OCI-LY7 (cell line): ENCODE measurements around the gene ROR2. TPM values are rescaled to one million over a fixed set of nuclear protein-coding genes. Genes with fewer than 3 reads are reported as not detected.

Experiments
- BruUV-seq: library from RNA; stranded (reverse); fragments of 400-500 nt; replicated peaks from 2 replicates; lab custom pipeline; 2021; lab: Mats Ljungman, UMichigan
- CTCF ChIA-PET: fragments of 300-600 bp; sonication (Branson Sonifier 250); formaldehyde crosslinking; loops from one replicate; lab custom pipeline; 2022; ENCODE audit warnings: antibody characterized with exemption; ENCODE audit not compliant: unreplicated experiment; lab: Charles Lee
- POLR2A ChIA-PET: fragments of 300-600 bp; sonication (Branson Sonifier 250); formaldehyde crosslinking; loops from one replicate; lab custom pipeline; 2022; ENCODE audit warnings: antibody characterized with exemption; lab: Charles Lee
- DNase-seq: peaks from one replicate; pipeline ENCODE4 v3.0.0-alpha.2; 2015; ENCODE audit warnings: low spot score
- H2AFZ ChIP-seq: fragments of 200-600 bp; sonication (generic), shearing (Covaris generic); 2 replicates; pipeline ENCODE4 v1.6.1; 2014; ENCODE audit warnings: mild to moderate bottlenecking, antibody characterized with exemption, low read length, moderate library complexity
- H3K27ac ChIP-seq: fragments of 200-600 bp; sonication (generic); 2 replicates; pipeline ENCODE4 v1.5.1; 2014; ENCODE audit warnings: mixed run types, low read depth, mild to moderate bottlenecking, moderate library complexity, low read length, inconsistent platforms; ENCODE audit not compliant: poor library complexity, severe bottlenecking
- H3K36me3 ChIP-seq: fragments of 200-600 bp; sonication (generic); 2 replicates; pipeline ENCODE4 v1.6.1; 2014; ENCODE audit warnings: mild to moderate bottlenecking, antibody characterized with exemption, low read length, moderate library complexity, mixed read lengths; ENCODE audit not compliant: insufficient read depth
- H3K4me1 ChIP-seq: fragments of 200-600 bp; sonication (generic); 2 replicates; pipeline ENCODE4 v1.5.1; 2014; ENCODE audit warnings: mild to moderate bottlenecking, low read length; ENCODE audit not compliant: insufficient read depth, poor library complexity, severe bottlenecking
- H3K4me2 ChIP-seq: fragments of 200-600 bp; sonication (generic); 2 replicates; pipeline ENCODE4 v1.6.1; 2014; ENCODE audit warnings: mild to moderate bottlenecking, low read length
- H3K4me3 ChIP-seq: fragments of 200-600 bp; sonication (generic); 2 replicates; pipeline ENCODE4 v1.5.1; 2014; ENCODE audit warnings: mild to moderate bottlenecking, low read depth, low read length; ENCODE audit not compliant: poor library complexity, severe bottlenecking
- H3K79me2 ChIP-seq: fragments of 200-600 bp; sonication (generic); 2 replicates; pipeline ENCODE4 v1.6.1; 2016; ENCODE audit warnings: low read depth, mild to moderate bottlenecking, low read length, moderate library complexity, mixed read lengths; ENCODE audit not compliant: insufficient read depth
- H3K9me2 ChIP-seq: fragments of 200-600 bp; sonication (generic); 2 replicates; pipeline ENCODE4 v1.6.1; 2016; ENCODE audit warnings: mild to moderate bottlenecking, low read length, mixed read lengths; ENCODE audit not compliant: insufficient read depth
- H3K9me3 ChIP-seq: fragments of 200-600 bp; sonication (generic); 2 replicates; pipeline ENCODE4 v1.6.1; 2014; ENCODE audit warnings: mild to moderate bottlenecking, mixed run types, low read length, mixed read lengths
- H4K20me1 ChIP-seq: fragments of 200-600 bp; sonication (generic); 2 replicates; pipeline ENCODE4 v1.6.1; 2014; ENCODE audit warnings: mild to moderate bottlenecking, antibody characterized with exemption, low read length, moderate library complexity, mixed read lengths; ENCODE audit not compliant: insufficient read depth
- CTCF ChIP-seq: fragments of 200-600 bp; sonication (generic); conservative IDR thresholded peaks from 2 replicates; pipeline ENCODE4 v1.5.1; 2014; ENCODE audit warnings: mild to moderate bottlenecking, antibody characterized with exemption, low read length, moderate library complexity, mixed read lengths
- EZH2phosphoT487 ChIP-seq: fragments of 200-600 bp; sonication (generic); IDR thresholded peaks from 2 replicates; pipeline ENCODE4 v1.6.1; 2018; ENCODE audit warnings: low read depth, borderline replicate concordance, mild to moderate bottlenecking, mixed run types, antibody characterized with exemption, low read length, moderate library complexity, mixed read lengths
- intact Hi-C: fragments of 100-400 bp; cut with micrococcal nuclease; formaldehyde crosslinking; loops from one replicate; pipeline ENCODE4 v1.10.0; 2022; ENCODE audit not compliant: unreplicated experiment
- total RNA-seq, 2 experiments: library from RNA; depleted of rRNA in 1 of 2; stranded (reverse); fragments of >200 nt in 1 of 2; shearing (Covaris generic) in 1 of 2; gene quantifications; 2 replicates each; pipeline ENCODE4 v1.2.3, GENCODE V29; 2014 to 2022

ROR2 gene
- total RNA-seq, 2 experiments from 2014 or later, result 0.10 to 0.19 TPM

GRCh38 chr9:91781116-91781515, 168.9 kb downstream of the ROR2 start:
- Histone ChIP-seq H3K9me3 (no peaks in the 10 kb centered on the region), H3K36me3 (no peaks in the 10 kb centered on the region), H3K79me2 (no peaks in the 10 kb centered on the region), H2AFZ (no peak overlapping the region), H3K4me3 (no peak overlapping the region), H3K9me2 (no peaks in the 10 kb centered on the region), H4K20me1 (no peaks in the 10 kb centered on the region), H3K4me2 (no peak overlapping the region), H3K27ac (no peak overlapping the region), H3K4me1 (no peaks in the 10 kb centered on the region)
- POLR2A ChIA-PET, result no interaction called here
- DNase-seq, result no peak
- intact Hi-C loops, result no loop called here
- no peak for TF ChIP-seq EZH2phosphoT487
- CTCF ChIA-PET, result no interaction called here
- no TSS peak for BruUV-seq

GRCh38 chr9:91778031-91778430, 172.0 kb downstream of the ROR2 start:
- Histone ChIP-seq H3K27ac (no peak overlapping the region), H4K20me1 (no peaks in the 10 kb centered on the region), H3K36me3 (no peaks in the 10 kb centered on the region), H3K4me3 (no peak overlapping the region), H3K79me2 (no peaks in the 10 kb centered on the region), H3K9me3 (no peaks in the 10 kb centered on the region), H2AFZ (no peak overlapping the region), H3K4me2 (no peak overlapping the region), H3K9me2 (no peaks in the 10 kb centered on the region), H3K4me1 (no peaks in the 10 kb centered on the region)
- TF ChIP-seq CTCF (no peak), EZH2phosphoT487 (no peak)
- POLR2A ChIA-PET, result no interaction called here
- BruUV-seq, result no TSS peak
- DNase-seq, result no peak
- intact Hi-C loops, result loop anchor here (10.0 kb wide), 3 partner anchors 107 to 257 kb away; partner anchors contain the start of gene ROR2
- CTCF ChIA-PET, result no interaction called here

- intact Hi-C loops, result loop anchor here (10.0 kb wide), 3 partner anchors 107 to 257 kb away; partner anchors contain the start of gene ROR2
Measured at GRCh38 chr9:91777292-91777830, 172.7 kb downstream of the ROR2 start.

More at GRCh38 chr9:91777292-91777830, 172.7 kb downstream of the ROR2 start:
- Histone ChIP-seq H4K20me1 (no peaks in the 10 kb centered on the region), H3K9me3 (no peaks in the 10 kb centered on the region), H3K4me2 (no peak overlapping the region), H2AFZ (no peak overlapping the region), H3K79me2 (no peaks in the 10 kb centered on the region), H3K4me1 (no peaks in the 10 kb centered on the region), H3K9me2 (no peaks in the 10 kb centered on the region), H3K36me3 (no peaks in the 10 kb centered on the region), H3K27ac (no peak overlapping the region), H3K4me3 (no peak overlapping the region)
- no TSS peak for BruUV-seq
- POLR2A ChIA-PET, result interaction anchor here (0.6 to 1.0 kb wide), 2 partner anchors 85 to 126 kb away, joined by 4 to 9 read pairs; no protein-coding TSS in a partner anchor
- no peak for TF ChIP-seq EZH2phosphoT487
- no peak for TF ChIP-seq CTCF
- DNase-seq, result no peak
- CTCF ChIA-PET, result no interaction called here
